NK-92 treated with Interleukin-12 subunit alpha and Interleukin-12 subunit beta, amount 100 ng/mL, for 24 hours (cell line): ENCODE results near the gene TMEM266.
A peak's percentile ranks its signal among the peaks of the same experiment; 100 is the strongest.

ENCODE experiments used
- DNase-seq: peaks from one replicate; lab custom pipeline; 2025; lab: John Stamatoyannopoulos, UW

Gene TMEM266

GRCh38 chr15:76134537-76134936 lies 74.8 kb downstream of the TMEM266 start:
- no peak for DNase-seq

- DNase-seq = no peak
Observed at GRCh38 chr15:76135516-76135915, 75.7 kb downstream of the TMEM266 start.

- DNase-seq = no peak
Observed at GRCh38 chr15:76138436-76138835, 78.7 kb downstream of the TMEM266 start.

GRCh38 chr15:76139368-76140073 lies 79.7 kb downstream of the TMEM266 start:
- DNase-seq = peak; percentile 36

GRCh38 chr15:76140074-76140464 lies 80.3 kb downstream of the TMEM266 start:
- no peak for DNase-seq

GRCh38 chr15:76146812-76147211 lies 87.0 kb downstream of the TMEM266 start:
- DNase-seq = no peak

- DNase-seq = peak; percentile 48
Observed at GRCh38 chr15:76147906-76148570, 88.3 kb downstream of the TMEM266 start.

- DNase-seq = no peak
Observed at GRCh38 chr15:76149291-76149915, 89.6 kb downstream of the TMEM266 start.

GRCh38 chr15:76150513-76150912 lies 90.7 kb downstream of the TMEM266 start:
- DNase-seq = no peak

- DNase-seq = peak; percentile 62
Observed at GRCh38 chr15:76150971-76151598, 91.3 kb downstream of the TMEM266 start.

- DNase-seq = no peak
Observed at GRCh38 chr15:76151599-76151974, 91.8 kb downstream of the TMEM266 start.

- DNase-seq = no peak
Observed at GRCh38 chr15:76152197-76152596, 92.4 kb downstream of the TMEM266 start.

- no peak for DNase-seq
Observed at GRCh38 chr15:76153241-76154197, 93.7 kb downstream of the TMEM266 start.

- DNase-seq = no peak
Observed at GRCh38 chr15:76155731-76156130, 95.9 kb downstream of the TMEM266 start.

GRCh38 chr15:76158226-76158625 lies 98.4 kb downstream of the TMEM266 start:
- DNase-seq = no peak

- DNase-seq = no peak
Observed at GRCh38 chr15:76158815-76159214, 99.0 kb downstream of the TMEM266 start.

GRCh38 chr15:76159282-76159681 lies 99.5 kb downstream of the TMEM266 start:
- DNase-seq = no peak

- no peak for DNase-seq
Observed at GRCh38 chr15:76160426-76161152, 100.8 kb downstream of the TMEM266 start.

GRCh38 chr15:76161153-76162035 lies 101.6 kb downstream of the TMEM266 start:
- DNase-seq = no peak

- DNase-seq = no peak
Observed at GRCh38 chr15:76162036-76162398, 102.2 kb downstream of the TMEM266 start.
